GM12864 (cell line): ENCODE results near the gene SPON1.

Source experiments
- DNase-seq: peaks from one replicate; pipeline ENCODE4 v3.0.0-alpha.2; 2011; ENCODE audit warnings: low read depth
- H3K4me3 ChIP-seq: 2 replicates; pipeline ENCODE4 v1.5.1; 2011; ENCODE audit warnings: mild to moderate bottlenecking, low read depth, low read length, control low read depth
- CTCF ChIP-seq: IDR thresholded peaks from 2 replicates; pipeline ENCODE4 v1.5.1; 2011; ENCODE audit warnings: low read depth, mild to moderate bottlenecking, moderate library complexity, low read length, control low read depth, inconsistent platforms; ENCODE audit errors: missing control alignments

SPON1 gene

GRCh38 chr11:13939961-13940906 lies 22.3 kb upstream of the SPON1 start:
- no peak overlapping the region for H3K4me3 ChIP-seq
- TF ChIP-seq CTCF: no peak
- DNase-seq: no peak

- H3K4me3 ChIP-seq: no peak overlapping the region
- TF ChIP-seq CTCF: no peak
- DNase-seq: no peak
These were observed 21.6 kb upstream of the SPON1 start for GRCh38 chr11:13940907-13941256.

- TF ChIP-seq CTCF: no peak
- DNase-seq: no peak
- H3K4me3 ChIP-seq: no peak overlapping the region
These were observed 20.7 kb upstream of the SPON1 start for GRCh38 chr11:13941775-13942174.

- DNase-seq: no peak
- H3K4me3 ChIP-seq: no peak overlapping the region
- no peak for TF ChIP-seq CTCF
These were observed 20.1 kb upstream of the SPON1 start for GRCh38 chr11:13942378-13942777.

GRCh38 chr11:13942971-13943381 lies 19.5 kb upstream of the SPON1 start:
- H3K4me3 ChIP-seq: no peak overlapping the region
- DNase-seq: no peak
- no peak for TF ChIP-seq CTCF

- no peak for DNase-seq
- no peak for TF ChIP-seq CTCF
- no peak overlapping the region for H3K4me3 ChIP-seq
These were observed 18.5 kb upstream of the SPON1 start for GRCh38 chr11:13944016-13944415.

GRCh38 chr11:13944911-13945425 lies 17.6 kb upstream of the SPON1 start:
- DNase-seq: no peak
- no peak for TF ChIP-seq CTCF
- H3K4me3 ChIP-seq: no peak overlapping the region
